ENCODE measurements around the gene PPIL6. TPM values are rescaled to one million over a fixed set of nuclear protein-coding genes. Genes with fewer than 3 reads are reported as not detected.

The PPIL6 gene
- total RNA-seq, 3 donors from 2014 or later (not counting 1 experiment from before 2014, with no cell fraction given): 0.28 to 0.70 (median 0.40) TPM

DNA sequence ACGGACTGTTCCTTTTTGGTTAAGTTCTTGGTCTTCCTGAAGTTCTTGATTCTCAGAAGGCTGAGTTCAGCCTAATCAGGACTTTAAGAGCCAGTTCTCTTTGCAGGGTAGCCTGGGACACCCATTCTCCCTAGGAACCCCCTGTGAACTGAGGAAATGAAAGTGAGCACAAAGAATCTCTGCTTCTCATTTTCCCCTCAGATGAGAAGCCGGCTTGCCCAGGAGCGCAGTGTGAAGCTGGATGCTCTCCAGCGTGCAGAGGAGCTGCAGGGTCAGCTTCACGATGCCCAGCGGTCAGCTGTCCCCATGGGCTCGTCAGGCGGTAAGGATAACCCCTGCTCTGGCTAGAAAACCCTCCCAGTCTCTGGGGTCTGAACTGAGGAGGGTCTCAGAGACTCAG, 92.2 kb downstream of the PPIL6 start:
- Mint-ChIP-seq H3K9me3 (no peaks in the 10 kb centered on the region), H3K27me3 (ENCODE audit: low read depth in 2 of 2) (no peaks in the 10 kb centered on the region), H3K4me3 (no peak overlapping the region), H3K4me1 (peaks cover 20 to 34% of the 10 kb centered on the region in 2 donors), H3K27ac (no peak overlapping the region), H3K36me3 (no peaks in the 10 kb centered on the region)
- Histone ChIP-seq H3K36me3 (ENCODE audit: control insufficient read depth, insufficient read depth, low read length) (no peaks in the 10 kb centered on the region), H3K27ac (ENCODE audit: low read length) (no peak overlapping the region), H3K4me3 (ENCODE audit: low read length) (no peak overlapping the region), H3K9me3 (ENCODE audit: control insufficient read depth, insufficient read depth, low read length) (no peaks in the 10 kb centered on the region), H3K4me1 (ENCODE audit: control insufficient read depth, insufficient read depth, low read length) (no peaks in the 10 kb centered on the region), H3K27me3 (ENCODE audit: control insufficient read depth, insufficient read depth, low read length) (no peaks in the 10 kb centered on the region)
- TF ChIP-seq, protein P1, sequence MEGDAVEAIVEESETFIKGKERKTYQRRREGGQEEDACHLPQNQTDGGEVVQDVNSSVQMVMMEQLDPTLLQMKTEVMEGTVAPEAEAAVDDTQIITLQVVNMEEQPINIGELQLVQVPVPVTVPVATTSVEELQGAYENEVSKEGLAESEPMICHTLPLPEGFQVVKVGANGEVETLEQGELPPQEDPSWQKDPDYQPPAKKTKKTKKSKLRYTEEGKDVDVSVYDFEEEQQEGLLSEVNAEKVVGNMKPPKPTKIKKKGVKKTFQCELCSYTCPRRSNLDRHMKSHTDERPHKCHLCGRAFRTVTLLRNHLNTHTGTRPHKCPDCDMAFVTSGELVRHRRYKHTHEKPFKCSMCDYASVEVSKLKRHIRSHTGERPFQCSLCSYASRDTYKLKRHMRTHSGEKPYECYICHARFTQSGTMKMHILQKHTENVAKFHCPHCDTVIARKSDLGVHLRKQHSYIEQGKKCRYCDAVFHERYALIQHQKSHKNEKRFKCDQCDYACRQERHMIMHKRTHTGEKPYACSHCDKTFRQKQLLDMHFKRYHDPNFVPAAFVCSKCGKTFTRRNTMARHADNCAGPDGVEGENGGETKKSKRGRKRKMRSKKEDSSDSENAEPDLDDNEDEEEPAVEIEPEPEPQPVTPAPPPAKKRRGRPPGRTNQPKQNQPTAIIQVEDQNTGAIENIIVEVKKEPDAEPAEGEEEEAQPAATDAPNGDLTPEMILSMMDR (IDR thresholded peaks at IDR 0.05): no peak
- 96% methylated on average over 8 of the region's 8 CpGs for WGBS (ENCODE audit: insufficient coverage)
- DNase-seq (no peak), ATAC-seq (no peak)
- intact Hi-C loops (cut with micrococcal nuclease): no loop called here

DNA sequence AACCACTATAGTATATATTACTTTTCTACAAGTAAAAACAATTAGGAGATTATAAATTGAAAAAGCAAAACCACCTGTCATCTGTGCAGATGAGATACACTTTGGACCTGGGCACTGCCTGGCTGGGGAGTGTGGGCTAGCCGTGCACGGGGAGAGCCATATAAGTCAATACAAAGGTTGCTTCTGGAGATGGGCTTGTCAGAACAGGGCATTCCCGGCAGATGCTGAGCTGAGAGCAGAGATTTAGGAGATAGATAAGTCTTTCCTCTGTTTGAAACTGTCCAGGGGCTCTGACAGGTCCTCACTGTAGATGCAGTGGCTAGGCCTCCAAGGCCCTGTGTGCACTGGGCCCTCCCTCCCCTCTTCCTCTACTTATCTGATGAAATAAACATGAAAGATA, 92.6 kb downstream of the PPIL6 start:
- H3K4me3 Mint-ChIP-seq: no peak overlapping the region
- Histone ChIP-seq H3K9me3 (ENCODE audit: control insufficient read depth, insufficient read depth, low read length) (no peaks in the 10 kb centered on the region), H3K4me1 (ENCODE audit: control insufficient read depth, insufficient read depth, low read length) (no peaks in the 10 kb centered on the region), H3K27me3 (ENCODE audit: control insufficient read depth, insufficient read depth, low read length) (no peaks in the 10 kb centered on the region), H3K36me3 (ENCODE audit: control insufficient read depth, insufficient read depth, low read length) (no peaks in the 10 kb centered on the region), H3K27ac (ENCODE audit: low read length) (no peak overlapping the region), H3K4me3 (ENCODE audit: low read length) (no peak overlapping the region)
- DNase-seq (no peak), ATAC-seq (no peak)
- intact Hi-C loops (cut with micrococcal nuclease): no loop called here
- 73% methylated on average over 3 of the region's 3 CpGs for WGBS (ENCODE audit: insufficient coverage)
- TF ChIP-seq, protein P1 (IDR thresholded peaks at IDR 0.05): no peak
- no peak overlapping the region for H3K27ac Mint-ChIP-seq
- no peaks in the 10 kb centered on the region for H3K36me3 Mint-ChIP-seq
- no peaks in the 10 kb centered on the region for H3K27me3 Mint-ChIP-seq (ENCODE audit: low read depth in 2 of 2)
- no peaks in the 10 kb centered on the region for H3K9me3 Mint-ChIP-seq
- H3K4me1 Mint-ChIP-seq: peaks cover 20 to 32% of the 10 kb centered on the region in 2 donors

DNA sequence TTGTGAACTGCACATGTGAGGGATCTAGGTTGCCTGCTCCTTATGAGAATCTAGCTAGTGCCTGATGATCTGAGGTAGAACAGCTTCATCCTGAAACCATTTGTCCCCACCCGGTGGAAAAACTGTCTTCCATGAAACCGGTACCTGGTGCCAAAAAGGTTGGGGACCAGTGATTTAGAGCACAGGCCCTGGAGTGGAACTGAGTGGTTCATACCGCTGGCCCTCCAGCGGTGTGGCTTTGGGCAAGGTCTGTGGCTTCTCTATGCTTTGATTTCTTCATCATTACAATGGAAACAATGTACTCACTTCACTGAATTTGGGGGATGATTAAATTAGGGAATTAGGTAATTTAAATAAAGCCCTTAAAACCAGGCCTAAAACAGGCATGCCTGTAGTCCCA, 94.4 kb downstream of the PPIL6 start:
- Histone ChIP-seq H3K36me3 (ENCODE audit: control insufficient read depth, insufficient read depth, low read length) (no peaks in the 10 kb centered on the region), H3K27ac (ENCODE audit: low read length) (no peak overlapping the region), H3K9me3 (ENCODE audit: control insufficient read depth, insufficient read depth, low read length) (no peaks in the 10 kb centered on the region), H3K4me3 (ENCODE audit: low read length) (no peak overlapping the region), H3K4me1 (ENCODE audit: control insufficient read depth, insufficient read depth, low read length) (no peaks in the 10 kb centered on the region), H3K27me3 (ENCODE audit: control insufficient read depth, insufficient read depth, low read length) (no peaks in the 10 kb centered on the region)
- TF ChIP-seq, protein P1 (IDR thresholded peaks at IDR 0.05): no peak
- H3K9me3 Mint-ChIP-seq: no peaks in the 10 kb centered on the region
- H3K4me3 Mint-ChIP-seq: no peak overlapping the region
- DNase-seq (no peak), ATAC-seq (no peak)
- H3K36me3 Mint-ChIP-seq: no peaks in the 10 kb centered on the region
- H3K27ac Mint-ChIP-seq: no peak overlapping the region
- no peaks in the 10 kb centered on the region for H3K27me3 Mint-ChIP-seq (ENCODE audit: low read depth in 2 of 2)
- intact Hi-C loops (cut with micrococcal nuclease): no loop called here
- 95% methylated on average over 4 of the region's 4 CpGs for WGBS (ENCODE audit: insufficient coverage)
- peaks cover 12 to 15% of the 10 kb centered on the region in 2 donors for H3K4me1 Mint-ChIP-seq

DNA sequence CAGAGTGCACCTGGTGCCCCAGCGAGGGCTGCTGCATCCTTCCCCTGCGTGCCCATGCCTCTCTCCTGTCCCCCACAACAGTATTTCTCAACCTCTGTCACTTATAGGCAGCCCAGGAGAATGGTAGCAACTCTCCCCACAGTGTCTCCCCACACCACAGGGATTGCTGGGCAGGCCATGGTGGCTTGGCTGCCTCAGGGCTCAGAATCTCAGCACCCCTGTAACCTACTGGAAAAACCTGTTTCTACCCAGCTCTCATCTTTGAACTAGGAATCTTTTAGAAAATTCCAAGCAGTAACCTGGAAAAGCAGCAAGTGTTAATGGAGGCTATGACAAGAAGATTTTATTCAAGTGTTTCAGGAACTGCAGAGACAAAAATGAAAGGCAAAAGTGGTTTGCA, 96.2 kb downstream of the PPIL6 start:
- intact Hi-C loops (cut with micrococcal nuclease): no loop called here
- Mint-ChIP-seq H3K9me3 (no peaks in the 10 kb centered on the region), H3K36me3 (no peaks in the 10 kb centered on the region), H3K4me3 (no peak overlapping the region), H3K27ac (no peak overlapping the region), H3K4me1 (peaks cover 15 to 21% of the 10 kb centered on the region in 2 donors), H3K27me3 (ENCODE audit: low read depth in 2 of 2) (no peaks in the 10 kb centered on the region)
- TF ChIP-seq, protein P1 (IDR thresholded peaks at IDR 0.05): no peak
- no peaks in the 10 kb centered on the region for H3K9me3 ChIP-seq (ENCODE audit: control insufficient read depth, insufficient read depth, low read length)
- H3K4me1 ChIP-seq (ENCODE audit: control insufficient read depth, insufficient read depth, low read length): peaks cover 4% of the 10 kb centered on the region
- ATAC-seq (no peak), DNase-seq (no peak)
- H3K36me3 ChIP-seq (ENCODE audit: control insufficient read depth, insufficient read depth, low read length): no peaks in the 10 kb centered on the region
- WGBS (ENCODE audit: insufficient coverage): 78% methylated on average over 2 of the region's 2 CpGs
- H3K27me3 ChIP-seq (ENCODE audit: control insufficient read depth, insufficient read depth, low read length): no peaks in the 10 kb centered on the region
- no peak overlapping the region for H3K4me3 ChIP-seq (ENCODE audit: low read length)
- no peak overlapping the region for H3K27ac ChIP-seq (ENCODE audit: low read length)

All from natural killer cell (primary cell).